ENCODE results near the gene KCNQ2.

DNA sequence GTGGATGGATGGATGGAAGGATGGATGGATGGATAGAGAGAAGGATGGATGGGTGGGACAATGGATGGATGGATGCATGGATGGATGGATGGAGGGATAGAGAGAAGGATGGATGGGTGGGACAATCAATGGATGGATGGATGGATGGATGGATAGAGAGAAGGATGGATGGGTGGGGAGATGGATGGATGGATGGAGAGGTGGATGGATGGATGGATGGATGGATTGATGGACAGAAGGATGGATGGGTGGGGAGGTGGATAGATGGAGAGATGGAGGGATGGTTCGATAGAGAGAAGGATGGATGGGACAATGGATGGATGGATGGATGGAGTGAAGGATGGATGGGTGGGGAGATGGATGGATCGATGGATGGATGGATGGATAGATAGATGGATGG is 20.1 kb upstream of the KCNQ2 start:
- TF ChIP-seq EZH2phosphoT487 (conservative IDR thresholded peaks at IDR 0.05; ENCODE audit: low read length) = no peak
- TF ChIP-seq, protein P1, sequence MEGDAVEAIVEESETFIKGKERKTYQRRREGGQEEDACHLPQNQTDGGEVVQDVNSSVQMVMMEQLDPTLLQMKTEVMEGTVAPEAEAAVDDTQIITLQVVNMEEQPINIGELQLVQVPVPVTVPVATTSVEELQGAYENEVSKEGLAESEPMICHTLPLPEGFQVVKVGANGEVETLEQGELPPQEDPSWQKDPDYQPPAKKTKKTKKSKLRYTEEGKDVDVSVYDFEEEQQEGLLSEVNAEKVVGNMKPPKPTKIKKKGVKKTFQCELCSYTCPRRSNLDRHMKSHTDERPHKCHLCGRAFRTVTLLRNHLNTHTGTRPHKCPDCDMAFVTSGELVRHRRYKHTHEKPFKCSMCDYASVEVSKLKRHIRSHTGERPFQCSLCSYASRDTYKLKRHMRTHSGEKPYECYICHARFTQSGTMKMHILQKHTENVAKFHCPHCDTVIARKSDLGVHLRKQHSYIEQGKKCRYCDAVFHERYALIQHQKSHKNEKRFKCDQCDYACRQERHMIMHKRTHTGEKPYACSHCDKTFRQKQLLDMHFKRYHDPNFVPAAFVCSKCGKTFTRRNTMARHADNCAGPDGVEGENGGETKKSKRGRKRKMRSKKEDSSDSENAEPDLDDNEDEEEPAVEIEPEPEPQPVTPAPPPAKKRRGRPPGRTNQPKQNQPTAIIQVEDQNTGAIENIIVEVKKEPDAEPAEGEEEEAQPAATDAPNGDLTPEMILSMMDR (IDR thresholded peaks at IDR 0.05; ENCODE audit: insufficient read depth, low read length, poor library complexity, severe bottlenecking) = no peak

Data from SU-DHL-6 (cell line).